ENCODE results near the gene PPIL6. TPM values are rescaled to one million over a fixed set of nuclear protein-coding genes. Genes with fewer than 3 reads are reported as not detected.

The PPIL6 gene
- total and polyA plus RNA-seq, 2 experiments from 2014 or later = 3.5 to 3.7 TPM

GRCh38 chr6:109449795-109450673 is 9.6 kb upstream of the PPIL6 start:
- H3F3A ChIP-seq (ENCODE audit: insufficient read depth) = no peaks in the 10 kb centered on the region
- H3K4me3 ChIP-seq = no peak overlapping the region
- H3K27me3 ChIP-seq (replicated peaks; ENCODE audit: insufficient read depth) = no peaks in the 10 kb centered on the region
- no peak overlapping the region for H3K9ac ChIP-seq
- H3K9me2 ChIP-seq (ENCODE audit: insufficient read depth) = no peaks in the 10 kb centered on the region
- peaks cover 9% of the 10 kb centered on the region; the same call in 1 of the 2 replicates for H3K36me3 ChIP-seq (ENCODE audit: low read depth)
- in situ Hi-C loops (cut with MboI) = no loop called here
- WGBS, 2 experiments (ENCODE audit: low coverage in 1 of 2, low lambda C conversion rate in 2 of 2, missing lambda C conversion rate in 2 of 2) = 94 to 96% methylated on average over 15 to 16 of the region's 16 CpGs
- H4K20me1 ChIP-seq (ENCODE audit: insufficient read depth) = no peaks in the 10 kb centered on the region
- TF ChIP-seq EZH2 (IDR thresholded peaks at IDR 0.05; ENCODE audit: insufficient read depth, poor library complexity, severe bottlenecking) (no peak), EZH2phosphoT487 (IDR thresholded peaks at IDR 0.05; ENCODE audit: insufficient read depth, low read depth) (no peak)
- no peak overlapping the region for H3K4me2 ChIP-seq (ENCODE audit: unreplicated experiment)
- no peaks in the 10 kb centered on the region for H3K9me3 ChIP-seq (ENCODE audit: low read depth)
- no peak overlapping the region for H2AFZ ChIP-seq
- no peak for DNase-seq
- H3K79me2 ChIP-seq (ENCODE audit: insufficient read depth) = peaks cover 15% of the 10 kb centered on the region; the same call in 1 of the 2 replicates
- H3K27ac ChIP-seq = no peak overlapping the region
- H3K4me1 ChIP-seq (ENCODE audit: insufficient read depth) = peaks cover 8% of the 10 kb centered on the region

- 87 to 90% methylated on average over 18 of the region's 19 CpGs for WGBS, 2 experiments (ENCODE audit: low coverage in 1 of 2, low lambda C conversion rate in 2 of 2, missing lambda C conversion rate in 2 of 2)
- peaks cover 9% of the 10 kb centered on the region; the same call in 1 of the 2 replicates for H3K36me3 ChIP-seq (ENCODE audit: low read depth)
- in situ Hi-C loops (cut with MboI) = no loop called here
Observed at GRCh38 chr6:109449064-109449794, 8.8 kb upstream of the PPIL6 start.

GRCh38 chr6:109448615-109449014 is 8.2 kb upstream of the PPIL6 start:
- Histone ChIP-seq H3K9ac (no peak overlapping the region), H3K9me2 (ENCODE audit: insufficient read depth) (no peaks in the 10 kb centered on the region), H3K36me3 (ENCODE audit: low read depth) (peaks cover 9% of the 10 kb centered on the region; the same call in 1 of the 2 replicates), H3K4me2 (ENCODE audit: unreplicated experiment) (no peak overlapping the region), H3F3A (ENCODE audit: insufficient read depth) (0 out of 2 replicates have a peak, but pooled peaks cover 4% of the 10 kb centered on the region), H3K9me3 (ENCODE audit: low read depth) (no peaks in the 10 kb centered on the region), H4K20me1 (ENCODE audit: insufficient read depth) (no peaks in the 10 kb centered on the region), H3K4me1 (ENCODE audit: insufficient read depth) (no peaks in the 10 kb centered on the region), H2AFZ (no peak overlapping the region), H3K27ac (no peak overlapping the region), H3K4me3 (no peak overlapping the region), H3K79me2 (ENCODE audit: insufficient read depth) (peaks cover 4% of the 10 kb centered on the region; the same call in 1 of the 2 replicates), H3K27me3 (replicated peaks; ENCODE audit: insufficient read depth) (no peaks in the 10 kb centered on the region)
- TF ChIP-seq EZH2phosphoT487 (IDR thresholded peaks at IDR 0.05; ENCODE audit: insufficient read depth, low read depth) = no peak
- no peak for TF ChIP-seq EZH2 (IDR thresholded peaks at IDR 0.05; ENCODE audit: insufficient read depth, poor library complexity, severe bottlenecking)
- 57 to 64% methylated on average over 6 to 7 of the region's 7 CpGs for WGBS, 2 experiments (ENCODE audit: low coverage in 1 of 2, low lambda C conversion rate in 2 of 2, missing lambda C conversion rate in 2 of 2)
- DNase-seq = no peak
- in situ Hi-C loops (cut with MboI) = no loop called here

More at GRCh38 chr6:109449064-109449794, 8.8 kb upstream of the PPIL6 start:
- Histone ChIP-seq H3K4me2 (ENCODE audit: unreplicated experiment) (no peak overlapping the region), H2AFZ (no peak overlapping the region), H3K79me2 (ENCODE audit: insufficient read depth) (peaks cover 11% of the 10 kb centered on the region; the same call in 1 of the 2 replicates), H3K27me3 (replicated peaks; ENCODE audit: insufficient read depth) (no peaks in the 10 kb centered on the region), H3K27ac (no peak overlapping the region), H4K20me1 (ENCODE audit: insufficient read depth) (no peaks in the 10 kb centered on the region), H3K9ac (no peak overlapping the region), H3K4me1 (ENCODE audit: insufficient read depth) (peaks cover 4% of the 10 kb centered on the region), H3K9me3 (ENCODE audit: low read depth) (no peaks in the 10 kb centered on the region), H3K4me3 (no peak overlapping the region), H3K9me2 (ENCODE audit: insufficient read depth) (no peaks in the 10 kb centered on the region), H3F3A (ENCODE audit: insufficient read depth) (0 out of 2 replicates have a peak, but pooled peaks cover 3% of the 10 kb centered on the region)
- TF ChIP-seq EZH2 (IDR thresholded peaks at IDR 0.05; ENCODE audit: insufficient read depth, poor library complexity, severe bottlenecking) = no peak
- DNase-seq = no peak

GRCh38 chr6:109447878-109448555 is 7.6 kb upstream of the PPIL6 start:
- 0 out of 2 replicates have a peak, but pooled peaks cover 4% of the 10 kb centered on the region for H3F3A ChIP-seq (ENCODE audit: insufficient read depth)
- TF ChIP-seq EZH2 (IDR thresholded peaks at IDR 0.05; ENCODE audit: insufficient read depth, poor library complexity, severe bottlenecking) (no peak), EZH2phosphoT487 (IDR thresholded peaks at IDR 0.05; ENCODE audit: insufficient read depth, low read depth) (no peak)
- H3K4me1 ChIP-seq (ENCODE audit: insufficient read depth) = no peaks in the 10 kb centered on the region
- H3K79me2 ChIP-seq (ENCODE audit: insufficient read depth) = no peaks in the 10 kb centered on the region
- H3K27me3 ChIP-seq (replicated peaks; ENCODE audit: insufficient read depth) = no peaks in the 10 kb centered on the region
- H4K20me1 ChIP-seq (ENCODE audit: insufficient read depth) = no peaks in the 10 kb centered on the region
- H3K4me2 ChIP-seq (ENCODE audit: unreplicated experiment) = no peak overlapping the region
- H3K36me3 ChIP-seq (ENCODE audit: low read depth) = peaks cover 9% of the 10 kb centered on the region; the same call in 1 of the 2 replicates
- in situ Hi-C loops (cut with MboI) = no loop called here
- 89 to 93% methylated on average over 8 of the region's 8 CpGs for WGBS, 2 experiments (ENCODE audit: low coverage in 1 of 2, low lambda C conversion rate in 2 of 2, missing lambda C conversion rate in 2 of 2)
- no peaks in the 10 kb centered on the region for H3K9me3 ChIP-seq (ENCODE audit: low read depth)
- no peak overlapping the region for H3K4me3 ChIP-seq
- no peak overlapping the region for H3K27ac ChIP-seq
- no peak overlapping the region for H3K9ac ChIP-seq
- DNase-seq = no peak
- H2AFZ ChIP-seq = no peak overlapping the region
- H3K9me2 ChIP-seq (ENCODE audit: insufficient read depth) = no peaks in the 10 kb centered on the region
